Osteoblast (primary cell): Measurements from ENCODE around the gene FATE1. TPM values are rescaled to one million over a fixed set of nuclear protein-coding genes. Genes with fewer than 3 reads are reported as not detected.
"Not testable (repeated sequence)": the region's sequence is repeated elsewhere in the genome, so short reads cannot be mapped to it uniquely, and the experiment has no call there.

Experiments used
- DNase-seq: peaks from one replicate; pipeline ENCODE4 v3.0.0; 2011; ENCODE audit warnings: low spot score, mixed read lengths; ENCODE audit not compliant: insufficient read length; ENCODE audit errors: missing footprints
- H2AFZ ChIP-seq: 2 replicates; pipeline ENCODE4 v1.6.0; 2011; ENCODE audit warnings: mild to moderate bottlenecking, low read length
- H3K27ac ChIP-seq: 2 replicates; pipeline ENCODE4 v1.5.1; 2011; ENCODE audit warnings: mild to moderate bottlenecking, low read depth, low read length, moderate library complexity
- H3K27me3 ChIP-seq: 2 replicates; pipeline ENCODE4 v1.6.0; 2012; ENCODE audit warnings: mild to moderate bottlenecking, control low read depth, inconsistent platforms, low read length, moderate library complexity; ENCODE audit not compliant: insufficient read depth
- H3K36me3 ChIP-seq: 2 replicates; pipeline ENCODE4 v1.5.1; 2011; ENCODE audit warnings: mild to moderate bottlenecking, low read length, control low read depth, moderate library complexity; ENCODE audit not compliant: insufficient read depth
- H3K4me1 ChIP-seq: 2 replicates; pipeline ENCODE4 v1.5.1; 2011; ENCODE audit warnings: mild to moderate bottlenecking, low read length, control low read depth, moderate library complexity; ENCODE audit not compliant: insufficient read depth
- H3K4me2 ChIP-seq: 2 replicates; pipeline ENCODE4 v1.6.0; 2011; ENCODE audit warnings: mild to moderate bottlenecking, low read length; ENCODE audit not compliant: insufficient read depth
- H3K4me3 ChIP-seq: fragments of 200-600 bp; sonication (generic); 3 replicates; pipeline ENCODE4 v1.5.1; 2012; ENCODE audit warnings: mild to moderate bottlenecking, low read length, inconsistent platforms; ENCODE audit not compliant: insufficient read depth
- H3K79me2 ChIP-seq: 2 replicates; pipeline ENCODE4 v1.6.0; 2012; ENCODE audit warnings: mild to moderate bottlenecking, low read length, control low read depth, inconsistent platforms; ENCODE audit not compliant: insufficient read depth
- H3K9me3 ChIP-seq: 2 replicates; pipeline ENCODE4 v1.5.1; 2011; ENCODE audit warnings: low read depth, low read length, control low read depth
- H4K20me1 ChIP-seq: 2 replicates; pipeline ENCODE4 v1.6.0; 2012; ENCODE audit warnings: mild to moderate bottlenecking, low read length, control low read depth; ENCODE audit not compliant: insufficient read depth
- total RNA-seq: library from RNA; depleted of rRNA; stranded (reverse); fragments of >200 nt; gene quantifications from 2 replicates; pipeline ENCODE4 v1.2.3, GENCODE V29; 2012
- TF ChIP-seq, protein P1 (sequence below): IDR thresholded peaks from 2 replicates; pipeline ENCODE4 v1.5.1; 2011; ENCODE audit warnings: mild to moderate bottlenecking, low read depth, low read length, moderate library complexity; ENCODE audit errors: extremely low read depth

Gene FATE1
- total RNA-seq, 1 donor = not detected

DNA sequence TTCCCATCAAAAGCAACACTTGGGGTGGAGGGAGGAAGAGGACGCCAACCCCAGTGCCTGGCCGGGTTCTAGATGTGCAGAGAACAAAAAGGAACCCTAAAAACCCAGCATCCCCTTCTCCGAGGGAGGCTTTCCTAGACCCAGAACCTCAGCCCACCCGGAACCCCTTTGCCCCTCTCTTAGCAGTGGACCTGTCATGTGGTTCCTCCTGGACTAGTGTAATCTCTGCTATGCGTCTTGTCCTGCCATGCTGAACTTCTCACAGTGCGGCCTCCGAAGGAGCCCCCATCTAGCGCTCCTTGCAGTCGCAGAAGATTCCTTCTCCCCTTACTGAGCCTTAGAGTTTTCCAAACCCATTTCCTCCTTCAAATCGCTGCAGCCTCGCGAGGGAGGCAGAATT, 21.7 kb upstream of the FATE1 start:
- Histone ChIP-seq H4K20me1 (no peaks in the 10 kb centered on the region), H3K36me3 (no peaks in the 10 kb centered on the region), H3K4me3 (no peak overlapping the region), H3K27ac (no peak overlapping the region), H2AFZ (no peak overlapping the region), H3K9me3 (no peaks in the 10 kb centered on the region), H3K79me2 (no peaks in the 10 kb centered on the region), H3K4me2 (no peak overlapping the region), H3K27me3 (no peaks in the 10 kb centered on the region), H3K4me1 (no peaks in the 10 kb centered on the region)
- TF ChIP-seq, protein P1, sequence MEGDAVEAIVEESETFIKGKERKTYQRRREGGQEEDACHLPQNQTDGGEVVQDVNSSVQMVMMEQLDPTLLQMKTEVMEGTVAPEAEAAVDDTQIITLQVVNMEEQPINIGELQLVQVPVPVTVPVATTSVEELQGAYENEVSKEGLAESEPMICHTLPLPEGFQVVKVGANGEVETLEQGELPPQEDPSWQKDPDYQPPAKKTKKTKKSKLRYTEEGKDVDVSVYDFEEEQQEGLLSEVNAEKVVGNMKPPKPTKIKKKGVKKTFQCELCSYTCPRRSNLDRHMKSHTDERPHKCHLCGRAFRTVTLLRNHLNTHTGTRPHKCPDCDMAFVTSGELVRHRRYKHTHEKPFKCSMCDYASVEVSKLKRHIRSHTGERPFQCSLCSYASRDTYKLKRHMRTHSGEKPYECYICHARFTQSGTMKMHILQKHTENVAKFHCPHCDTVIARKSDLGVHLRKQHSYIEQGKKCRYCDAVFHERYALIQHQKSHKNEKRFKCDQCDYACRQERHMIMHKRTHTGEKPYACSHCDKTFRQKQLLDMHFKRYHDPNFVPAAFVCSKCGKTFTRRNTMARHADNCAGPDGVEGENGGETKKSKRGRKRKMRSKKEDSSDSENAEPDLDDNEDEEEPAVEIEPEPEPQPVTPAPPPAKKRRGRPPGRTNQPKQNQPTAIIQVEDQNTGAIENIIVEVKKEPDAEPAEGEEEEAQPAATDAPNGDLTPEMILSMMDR = no peak
- DNase-seq = no peak

DNA sequence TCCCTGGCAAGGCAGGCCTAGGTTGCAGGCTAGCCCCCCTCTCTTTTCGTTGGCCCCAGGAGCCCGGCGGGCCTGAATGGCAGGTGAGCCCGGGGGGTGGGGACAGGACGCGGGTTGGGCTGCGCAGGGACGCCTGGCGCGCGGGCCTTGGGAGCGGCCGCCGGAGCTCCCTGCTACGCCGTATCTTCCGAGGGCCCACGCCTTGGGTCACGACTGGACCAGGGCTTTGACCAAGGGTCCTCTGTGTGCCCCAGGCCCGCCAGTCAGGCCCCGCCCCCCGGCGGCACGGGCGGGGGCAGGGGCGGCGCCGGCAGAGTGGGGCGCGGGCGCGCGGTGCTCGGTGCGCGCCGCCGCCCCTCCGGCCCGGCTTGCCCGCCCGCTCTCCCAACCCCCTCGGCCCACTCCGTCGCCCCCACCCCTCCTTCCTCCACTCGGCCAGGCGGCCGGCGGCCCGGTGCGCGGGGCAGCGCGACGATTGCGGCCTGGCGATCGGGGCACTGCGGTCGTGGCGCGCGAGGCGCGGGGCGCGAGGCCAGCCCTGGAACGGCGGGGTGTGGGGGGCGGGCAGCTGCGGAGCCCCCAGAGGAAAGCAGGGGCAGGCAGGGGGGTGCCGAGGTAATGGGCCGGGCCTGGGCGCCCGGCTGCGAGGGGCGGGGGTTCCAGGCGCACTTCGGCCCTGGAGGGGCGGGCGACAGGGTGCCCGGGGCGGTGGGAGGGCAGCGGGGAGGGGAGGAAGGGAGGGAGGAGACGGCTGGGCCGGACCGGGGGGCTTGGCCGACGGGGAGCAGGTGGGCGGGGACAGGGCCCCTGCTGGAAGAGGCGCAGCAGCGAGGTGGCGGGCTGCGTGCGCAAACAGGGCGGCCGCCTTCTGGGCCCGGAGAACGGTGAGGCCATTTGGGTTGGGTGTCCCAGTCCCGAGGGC, 20.9 kb upstream of the FATE1 start, which contains the start of gene PRRG3:
PRRG3 (plus strand) TSS at position 798 of the 922 bp plus-strand sequence. CDS start 3,357 bp downstream, outside the sequence.
- H4K20me1 ChIP-seq = no peaks in the 10 kb centered on the region
- no peaks in the 10 kb centered on the region for H3K36me3 ChIP-seq
- H3K4me2 ChIP-seq = no peak within 1 kb of the TSS
- DNase-seq = no peak
- TF ChIP-seq, protein P1 = no peak
- no peaks in the 10 kb centered on the region for H3K79me2 ChIP-seq
- H3K27ac ChIP-seq = no peak within 1 kb of the TSS
- no peaks in the 10 kb centered on the region for H3K9me3 ChIP-seq
- no peak within 1 kb of the TSS for H3K4me3 ChIP-seq
- no peaks in the 10 kb centered on the region for H3K27me3 ChIP-seq
- no peaks in the 10 kb centered on the region for H3K4me1 ChIP-seq
- H2AFZ ChIP-seq = no peak within 1 kb of the TSS

DNA sequence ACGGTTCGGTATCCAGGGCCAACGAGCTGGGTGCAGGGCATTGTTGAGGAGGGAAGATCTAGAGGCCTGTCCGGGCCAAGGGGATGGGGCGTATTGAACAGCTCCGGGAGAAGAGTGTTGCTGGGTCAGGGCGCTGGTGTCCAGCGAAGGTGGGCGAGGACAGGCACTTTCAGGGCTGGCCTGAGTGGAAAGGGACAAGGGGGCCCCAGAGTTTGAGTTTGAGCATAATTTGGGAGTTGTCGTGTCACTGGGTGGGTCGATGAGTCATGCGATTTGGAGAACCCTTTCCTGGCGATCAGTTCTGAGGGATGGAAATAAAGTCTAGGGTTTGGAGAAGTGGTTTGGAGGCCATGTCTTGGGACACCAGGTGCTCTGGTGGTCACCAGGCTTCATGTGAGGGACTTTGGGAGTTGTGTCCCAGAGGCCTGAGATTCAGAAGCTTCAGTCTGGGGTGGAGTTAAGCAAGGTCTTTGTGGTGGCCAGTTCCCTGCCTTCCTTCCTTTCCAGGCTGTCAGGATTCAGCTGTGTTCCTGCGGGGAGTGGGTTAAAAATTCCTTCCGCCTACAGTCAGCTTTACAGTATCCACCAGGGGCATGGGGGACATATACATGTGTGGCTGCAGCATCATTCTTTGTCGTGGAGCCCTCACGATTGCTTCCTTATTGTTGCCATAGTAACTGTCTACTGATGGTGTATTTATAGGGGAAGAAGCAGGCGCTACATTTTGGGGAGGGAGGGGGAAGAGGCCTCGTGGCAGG, 20.1 kb upstream of the FATE1 start:
- Histone ChIP-seq H2AFZ (no peak overlapping the region), H3K4me2 (no peak overlapping the region), H3K4me1 (no peaks in the 10 kb centered on the region), H3K27me3 (no peaks in the 10 kb centered on the region), H3K36me3 (no peaks in the 10 kb centered on the region), H4K20me1 (no peaks in the 10 kb centered on the region), H3K27ac (no peak overlapping the region), H3K79me2 (no peaks in the 10 kb centered on the region), H3K9me3 (no peaks in the 10 kb centered on the region), H3K4me3 (no peak overlapping the region)
- no peak for DNase-seq
- TF ChIP-seq, protein P1 = no peak

DNA sequence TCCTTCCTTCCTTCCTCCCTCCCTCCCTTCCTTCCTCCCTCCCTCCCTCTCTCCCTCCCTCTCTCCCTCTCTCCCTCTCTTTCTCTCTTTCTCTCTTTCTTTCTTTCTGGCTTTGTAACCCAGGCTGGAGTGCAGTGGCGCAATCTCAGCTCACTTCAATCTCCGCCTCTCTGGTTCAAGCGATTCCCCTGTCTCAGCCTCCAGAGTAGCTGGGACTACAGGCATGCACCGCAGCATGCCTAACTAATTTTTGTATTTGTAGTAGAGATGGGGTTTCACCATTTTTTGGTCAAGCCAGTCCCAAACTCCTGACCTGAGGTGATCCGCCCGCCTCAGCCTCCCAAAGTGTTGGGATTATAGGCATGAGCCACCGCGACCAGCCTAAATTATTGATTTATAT, 18.8 kb upstream of the FATE1 start:
- not testable (repeated sequence) for H3K4me1 ChIP-seq, H4K20me1 ChIP-seq, H2AFZ ChIP-seq, H3K9me3 ChIP-seq, DNase-seq, H3K4me3 ChIP-seq, H3K27me3 ChIP-seq, H3K79me2 ChIP-seq, H3K36me3 ChIP-seq, H3K27ac ChIP-seq, H3K4me2 ChIP-seq
